Adipose tissue (tissue), 3 donors: ENCODE results near the gene CDK11A. TPM values are rescaled to one million over a fixed set of nuclear protein-coding genes. Genes with fewer than 3 reads are reported as not detected.
"Not testable (repeated sequence)": the region's sequence is repeated elsewhere in the genome, so short reads cannot be mapped to it uniquely, and the experiment has no call there.

ENCODE experiments used
- H3K27ac ChIP-seq: one replicate; pipeline ENCODE4 v1.5.1; 2013; ENCODE audit warnings: low read depth, low read length
- WGBS, 3 donors: extraction: QIAGEN DNeasy Blood & Tissue Kit; methylation state at CpG; one replicate each; pipeline ENCODE4 v1.1.7; 2013; 5-methylcytosine and 5-hydroxymethylcytosine counted together
- polyA plus RNA-seq, 3 donors: library from polyadenylated mRNA; stranded (reverse); fragments of 200-250 nt; gene quantifications; one replicate each; pipeline ENCODE4 v1.2.3, GENCODE V29; 2013
- donor health status: healthy with polysubstance abuse.
- donor health status: Bipolar disorder and iron deficiency.
- donor health status: healthy.

CDK11A gene
- polyA plus RNA-seq: 10 to 100 TPM; 10.5 to 52.6 (median 21.5) TPM

- 0 to 1% (median 0%) methylated on average over 35 to 56 of the region's 78 CpGs for WGBS, 3 donors
- H3K27ac ChIP-seq: not testable (repeated sequence)
Observed at GRCh38 chr1:1724035-1724864, at the start of gene CDK11A. Gene CDK11A (minus strand): TSS chr1:1724357. CDS start chr1:1722818, 1,539 bp downstream.

GRCh38 chr1:1773874-1774273 is 49.7 kb upstream of the CDK11A start:
- WGBS, 3 donors: 98 to 99% (median 98%) methylated on average over 4 of the region's 4 CpGs
- H3K27ac ChIP-seq: no peak overlapping the region

- 92 to 99% (median 95%) methylated on average over 3 of the region's 3 CpGs for WGBS, 3 donors
- H3K27ac ChIP-seq: no peak overlapping the region
Observed at GRCh38 chr1:1771096-1771495, 46.9 kb upstream of the CDK11A start.

- WGBS, 3 donors: 95 to 100% (median 97%) methylated on average over 3 of the region's 3 CpGs
- H3K27ac ChIP-seq: no peak overlapping the region
Observed at GRCh38 chr1:1770102-1770501, 45.9 kb upstream of the CDK11A start.

- WGBS, 3 donors: 83 to 95% (median 93%) methylated on average over 7 of the region's 7 CpGs
- H3K27ac ChIP-seq: no peak overlapping the region
Observed at GRCh38 chr1:1768249-1768992, 44.3 kb upstream of the CDK11A start.

GRCh38 chr1:1764876-1765470 is 40.8 kb upstream of the CDK11A start:
- 64 to 84% (median 78%) methylated on average over 23 of the region's 23 CpGs for WGBS, 3 donors
- H3K27ac ChIP-seq: no peak overlapping the region

GRCh38 chr1:1763657-1764621 is 39.8 kb upstream of the CDK11A start:
- 58 to 74% (median 62%) methylated on average over 32 of the region's 32 CpGs for WGBS, 3 donors
- H3K27ac ChIP-seq: no peak overlapping the region

- H3K27ac ChIP-seq: no peak overlapping the region
- 93 to 96% (median 94%) methylated on average over 23 of the region's 23 CpGs for WGBS, 3 donors
Observed at GRCh38 chr1:1761504-1762376, 37.6 kb upstream of the CDK11A start.

GRCh38 chr1:1760715-1761114 is 36.6 kb upstream of the CDK11A start:
- 94 to 96% (median 94%) methylated on average over 10 of the region's 10 CpGs for WGBS, 3 donors
- H3K27ac ChIP-seq: no peak overlapping the region

- WGBS, 3 donors: 92 to 96% (median 94%) methylated on average over 20 of the region's 20 CpGs
- no peak overlapping the region for H3K27ac ChIP-seq
Observed at GRCh38 chr1:1760345-1760650, 36.1 kb upstream of the CDK11A start.

- 86 to 91% (median 90%) methylated on average over 35 to 37 of the region's 37 CpGs for WGBS, 3 donors
- H3K27ac ChIP-seq: no peak overlapping the region
Observed at GRCh38 chr1:1759456-1760344, 35.5 kb upstream of the CDK11A start.

- H3K27ac ChIP-seq: no peak overlapping the region
- 51 to 60% (median 53%) methylated on average over 34 of the region's 34 CpGs for WGBS, 3 donors
Observed at GRCh38 chr1:1758692-1759455, 34.7 kb upstream of the CDK11A start.

GRCh38 chr1:1758059-1758621 is 34.0 kb upstream of the CDK11A start:
- no peak overlapping the region for H3K27ac ChIP-seq
- 79 to 86% (median 81%) methylated on average over 27 of the region's 27 CpGs for WGBS, 3 donors

GRCh38 chr1:1757422-1758058 is 33.4 kb upstream of the CDK11A start:
- no peak overlapping the region for H3K27ac ChIP-seq

More at GRCh38 chr1:1757422-1758058, 33.4 kb upstream of the CDK11A start:
- 85 to 94% (median 89%) methylated on average over 25 of the region's 25 CpGs for WGBS, 3 donors
